Spleen (tissue), 13 donors: ENCODE measurements around the gene RETREG1. TPM values are rescaled to one million over a fixed set of nuclear protein-coding genes. Genes with fewer than 3 reads are reported as not detected.

Experiments
- DNase-seq: peaks from one replicate; pipeline ENCODE4 v3.0.0-alpha.2; 2020
- H3K27ac ChIP-seq, 8 donors: fragments of 200-600 bp; sonication (generic) in 7 of 8; 1 replicate in 4 of 8; 2 replicates in 4 of 8; pipeline versions ENCODE4 v1.5.0 to v1.8.0; 2016 to 2021; ENCODE audit warnings: inconsistent platforms in 4 of 8, mild to moderate bottlenecking in 4 of 8, moderate library complexity in 1 of 8
- H3K27me3 ChIP-seq, 7 donors: fragments of 200-600 bp; sonication (generic) in 6 of 7; replicated peaks in 1 of 7; 1 replicate in 4 of 7; 2 replicates in 3 of 7; pipeline versions ENCODE4 v1.5.0 to v1.8.0; 2016 to 2021; ENCODE audit warnings: inconsistent platforms in 3 of 7, mild to moderate bottlenecking in 1 of 7
- H3K36me3 ChIP-seq, 6 donors: fragments of 200-600 bp; sonication (generic) in 5 of 6; 1 replicate in 4 of 6; 2 replicates in 2 of 6; pipeline versions ENCODE4 v1.5.0 to v1.8.0; 2016 to 2021; ENCODE audit warnings: inconsistent platforms in 2 of 6
- H3K4me1 ChIP-seq, 6 donors: fragments of 200-600 bp; sonication (generic) in 5 of 6; 1 replicate in 3 of 6; 2 replicates in 3 of 6; pipeline versions ENCODE4 v1.5.0 to v1.8.0; 2016 to 2021; ENCODE audit warnings: inconsistent platforms in 3 of 6
- H3K4me3 ChIP-seq, 8 donors: fragments of 200-600 bp; sonication (generic) in 7 of 8; 1 replicate in 4 of 8; 2 replicates in 4 of 8; pipeline versions ENCODE4 v1.5.0 to v1.8.0; 2016 to 2021; ENCODE audit warnings: inconsistent platforms in 4 of 8, mild to moderate bottlenecking in 4 of 8, moderate library complexity in 2 of 8
- H3K9me3 ChIP-seq, 8 donors: fragments of 200-600 bp; sonication (generic) in 7 of 8; 1 replicate in 4 of 8; 2 replicates in 4 of 8; pipeline versions ENCODE4 v1.5.0 to v1.8.0; 2016 to 2021; ENCODE audit warnings: inconsistent platforms in 4 of 8
- POLR2A ChIP-seq, 3 donors: fragments of 450-650 bp; IDR thresholded peaks; one replicate each; pipeline ENCODE4 v1.5.1; 2017; ENCODE audit warnings: antibody characterized with exemption in 3 of 3, mild to moderate bottlenecking in 1 of 3
- POLR2AphosphoS5 ChIP-seq, 3 donors: sonication (generic); formaldehyde crosslinking; IDR thresholded peaks; one replicate each; pipeline ENCODE4 v1.5.1; 2017; ENCODE audit warnings: antibody characterized with exemption in 3 of 3
- WGBS, 5 donors: extraction: QIAGEN DNeasy Blood & Tissue Kit in 3 of 5; methylation state at CpG; one replicate each; pipeline versions ENCODE4 v1.1.5 to v1.1.7; 2013 to 2018; 5-methylcytosine and 5-hydroxymethylcytosine counted together
- intact Hi-C: fragments of 100-400 bp; cut with DNase I; formaldehyde crosslinking; loops from one replicate; pipeline ENCODE4 v1.15.0; 2023; ENCODE audit warnings: low total_unique reads
- long read RNA-seq, 2 donors: transcript quantifications; one replicate each; lab custom pipeline, GENCODE V29; 2026
- polyA plus RNA-seq, 3 donors: library from polyadenylated mRNA; stranded (reverse); fragments of 200-250 nt; gene quantifications; one replicate each; pipeline ENCODE4 v1.2.1, GENCODE V29; 2013
- total RNA-seq, 7 donors: library from RNA; depleted of rRNA in 3 of 7; stranded (reverse); fragments of >200 nt in 3 of 7; fragmentation: NEBNext Ultra II Directional in 4 of 7; extraction: Animal tissue kit (Norgen Biotek cat#: 25700) in 4 of 7; gene quantifications; one replicate each; pipeline versions ENCODE4 v1.1.0 to v1.2.1, GENCODE V29; 2016 to 2021
- TF ChIP-seq, protein P1 (sequence below), 11 experiments: fragments of 200-600 bp in 7 of 11; fragments of 450-650 bp in 4 of 11; sonication (generic) in 4 of 11; IDR thresholded peaks in 8 of 11; conservative IDR thresholded peaks in 3 of 11; 1 replicate in 7 of 11; 2 replicates in 4 of 11; pipeline versions ENCODE4 v1.4.0 to v1.8.0; 2016 to 2021; ENCODE audit warnings: antibody characterized with exemption in 11 of 11, inconsistent platforms in 4 of 11, mild to moderate bottlenecking in 1 of 11
- donor health status: healthy with polysubstance abuse.
- donor health status: DM: no; HTN: no; CAD: no; lungs with moderate emphysema.
- donor health status: DM: no; HTN: no; CAD: no.
- donor health status: Bipolar disorder and iron deficiency.
- donor health status: healthy.
- donor health status: DM: no; HTN: no; CAD: no.
- donor health status: DM: yes; HTN: yes; CAD: no.

RETREG1 gene, protein sequence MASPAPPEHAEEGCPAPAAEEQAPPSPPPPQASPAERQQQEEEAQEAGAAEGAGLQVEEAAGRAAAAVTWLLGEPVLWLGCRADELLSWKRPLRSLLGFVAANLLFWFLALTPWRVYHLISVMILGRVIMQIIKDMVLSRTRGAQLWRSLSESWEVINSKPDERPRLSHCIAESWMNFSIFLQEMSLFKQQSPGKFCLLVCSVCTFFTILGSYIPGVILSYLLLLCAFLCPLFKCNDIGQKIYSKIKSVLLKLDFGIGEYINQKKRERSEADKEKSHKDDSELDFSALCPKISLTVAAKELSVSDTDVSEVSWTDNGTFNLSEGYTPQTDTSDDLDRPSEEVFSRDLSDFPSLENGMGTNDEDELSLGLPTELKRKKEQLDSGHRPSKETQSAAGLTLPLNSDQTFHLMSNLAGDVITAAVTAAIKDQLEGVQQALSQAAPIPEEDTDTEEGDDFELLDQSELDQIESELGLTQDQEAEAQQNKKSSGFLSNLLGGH
- total RNA-seq, result 1 to 10 TPM; 3.1 to 9.0 (median 5.8) TPM
- 1 to 10 TPM; 2.5 to 2.8 (median 2.6) TPM for polyA plus RNA-seq
- long read RNA-seq, donor 1, partial matches to known transcripts, result 0 of 2 reads
- long read RNA-seq, donor 1, other reads (novel, unspliced or antisense), result 0 of 2 reads
- long read RNA-seq, donor 2, partial matches to known transcripts, result 0 of 2 reads
- long read RNA-seq, donor 2, other reads (novel, unspliced or antisense), result 0 of 2 reads

DNA sequence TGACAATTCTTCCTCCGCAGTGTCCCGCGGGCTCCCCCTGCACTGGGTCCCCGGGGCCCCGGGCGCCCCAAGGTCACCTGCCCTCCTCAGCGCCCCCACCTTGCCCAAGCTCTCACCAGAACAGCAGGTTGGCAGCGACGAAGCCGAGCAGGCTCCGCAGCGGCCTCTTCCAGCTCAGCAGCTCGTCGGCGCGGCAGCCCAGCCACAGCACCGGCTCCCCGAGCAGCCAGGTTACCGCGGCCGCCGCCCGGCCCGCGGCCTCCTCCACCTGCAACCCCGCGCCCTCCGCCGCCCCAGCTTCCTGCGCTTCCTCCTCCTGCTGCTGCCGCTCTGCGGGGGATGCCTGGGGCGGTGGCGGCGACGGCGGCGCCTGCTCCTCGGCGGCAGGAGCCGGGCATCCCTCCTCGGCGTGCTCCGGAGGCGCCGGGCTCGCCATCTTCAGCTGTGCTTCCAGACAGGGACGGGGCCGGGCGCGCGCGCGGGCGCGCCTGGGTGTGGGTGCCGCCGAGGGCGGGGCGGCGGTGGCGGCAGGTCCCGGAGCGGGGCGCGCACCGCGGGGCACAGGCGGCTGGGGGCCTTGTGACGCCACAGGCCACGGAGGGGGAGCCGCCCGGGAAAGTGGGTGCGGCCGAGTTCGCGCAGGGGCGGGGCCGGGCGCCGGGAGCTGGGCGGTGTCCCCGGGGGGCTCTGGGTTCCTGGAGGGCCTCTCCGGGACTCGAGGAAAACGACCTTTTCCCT lies at the start of gene RETREG1:
TSS of gene RETREG1 (minus strand) at position 462 of the 738 bp plus-strand sequence. CDS start at position 436, 26 bp downstream.
- TF ChIP-seq, protein P1, sequence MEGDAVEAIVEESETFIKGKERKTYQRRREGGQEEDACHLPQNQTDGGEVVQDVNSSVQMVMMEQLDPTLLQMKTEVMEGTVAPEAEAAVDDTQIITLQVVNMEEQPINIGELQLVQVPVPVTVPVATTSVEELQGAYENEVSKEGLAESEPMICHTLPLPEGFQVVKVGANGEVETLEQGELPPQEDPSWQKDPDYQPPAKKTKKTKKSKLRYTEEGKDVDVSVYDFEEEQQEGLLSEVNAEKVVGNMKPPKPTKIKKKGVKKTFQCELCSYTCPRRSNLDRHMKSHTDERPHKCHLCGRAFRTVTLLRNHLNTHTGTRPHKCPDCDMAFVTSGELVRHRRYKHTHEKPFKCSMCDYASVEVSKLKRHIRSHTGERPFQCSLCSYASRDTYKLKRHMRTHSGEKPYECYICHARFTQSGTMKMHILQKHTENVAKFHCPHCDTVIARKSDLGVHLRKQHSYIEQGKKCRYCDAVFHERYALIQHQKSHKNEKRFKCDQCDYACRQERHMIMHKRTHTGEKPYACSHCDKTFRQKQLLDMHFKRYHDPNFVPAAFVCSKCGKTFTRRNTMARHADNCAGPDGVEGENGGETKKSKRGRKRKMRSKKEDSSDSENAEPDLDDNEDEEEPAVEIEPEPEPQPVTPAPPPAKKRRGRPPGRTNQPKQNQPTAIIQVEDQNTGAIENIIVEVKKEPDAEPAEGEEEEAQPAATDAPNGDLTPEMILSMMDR (IDR thresholded peaks at IDR 0.05 in 8 of 11, conservative IDR thresholded peaks at IDR 0.05 in 3 of 11), result no peak
- TF ChIP-seq POLR2AphosphoS5 (IDR thresholded peaks at IDR 0.05), result peak; percentile 18 to 63 (median 27)
- H3K4me1 ChIP-seq, result peaks cover 3 to 44% (median 19%) of the 10 kb centered on the region in 6 donors
- peaks cover 0 to 18% (median 0%) of the 10 kb centered on the region in 7 donors for H3K27me3 ChIP-seq
- WGBS, 5 donors, result 1 to 5% (median 1%) methylated on average over 15 to 86 of the region's 86 CpGs
- H3K36me3 ChIP-seq, result no peaks in the 10 kb centered on the region
- H3K9me3 ChIP-seq, result no peaks in the 10 kb centered on the region
- peak; percentile 93 for DNase-seq
- H3K27ac ChIP-seq, result peak within 1 kb of the TSS; percentile 26 to 87 (median 65)
- intact Hi-C loops, result no loop called here
- H3K4me3 ChIP-seq, result peak within 1 kb of the TSS; percentile 58 to 80 (median 72)

DNA sequence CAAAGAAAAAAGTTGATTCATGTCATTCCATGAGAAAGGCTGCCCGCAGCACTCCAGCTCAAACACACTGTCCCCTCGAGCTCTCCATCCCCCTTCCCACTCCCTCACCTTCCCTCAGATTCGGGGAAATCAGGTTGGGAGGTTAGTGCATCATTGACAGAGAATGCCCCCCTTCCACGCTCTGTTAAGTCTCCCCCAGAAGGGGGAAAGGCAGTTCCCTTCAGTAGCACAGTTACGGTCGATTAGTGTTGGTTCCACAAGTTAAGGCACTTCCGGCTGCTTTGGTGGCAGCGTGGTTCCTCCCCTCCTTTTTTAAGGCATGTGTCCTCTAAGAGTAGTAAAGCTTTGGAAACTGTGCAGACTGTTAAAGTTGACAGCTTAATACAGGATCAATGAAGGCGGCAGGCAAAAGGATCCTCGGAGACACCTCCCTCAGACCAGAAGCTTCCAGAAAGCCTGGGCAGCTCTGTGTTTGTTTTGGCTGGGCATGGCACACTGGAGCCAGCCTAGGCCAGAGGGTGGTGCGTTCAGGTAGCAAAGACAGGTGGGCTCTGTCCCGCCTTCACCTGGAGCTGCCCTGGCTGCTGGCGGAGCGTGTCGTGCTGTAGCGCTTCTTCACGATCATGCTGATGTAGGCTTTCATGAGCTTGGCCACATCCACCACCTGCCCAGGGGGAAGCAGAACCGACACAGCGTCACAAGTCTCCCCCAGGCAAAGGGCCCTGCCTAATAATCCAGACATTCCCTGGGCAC lies 49.5 kb upstream of the RETREG1 start:
- H3K4me1 ChIP-seq, result no peaks in the 10 kb centered on the region
- DNase-seq, result no peak
- 81 to 95% (median 90%) methylated on average over 10 to 19 of the region's 19 CpGs for WGBS, 5 donors

DNA sequence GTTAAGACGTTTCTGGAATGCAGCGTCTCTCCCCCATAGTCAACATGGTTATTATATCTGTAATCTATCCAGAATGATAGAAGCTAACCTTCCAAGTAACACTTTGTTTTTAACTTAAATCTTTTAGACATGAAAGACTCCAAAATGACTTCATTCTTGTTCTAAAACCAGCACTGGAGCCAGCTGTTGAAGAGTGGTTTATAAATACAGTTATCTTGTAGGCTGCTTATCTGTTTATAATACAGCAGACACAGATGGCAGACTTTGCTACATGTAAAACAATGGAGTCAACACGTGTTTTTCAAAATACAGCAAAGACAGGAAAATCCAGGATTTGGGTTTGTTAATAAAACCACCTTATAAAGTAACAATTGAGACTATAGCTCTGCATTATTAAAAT lies 48.8 kb upstream of the RETREG1 start:
- Histone ChIP-seq H3K36me3 (peaks cover 0 to 55% (median 9%) of the 10 kb centered on the region in 6 donors), H3K4me1 (no peaks in the 10 kb centered on the region)

More for the DNA sequence above, 49.5 kb upstream of the RETREG1 start:
- TF ChIP-seq POLR2AphosphoS5 (IDR thresholded peaks at IDR 0.05), result peak in 1 of 3 donors; percentile 9
- no peak for TF ChIP-seq POLR2A (IDR thresholded peaks at IDR 0.05)
- TF ChIP-seq, protein P1 (IDR thresholded peaks at IDR 0.05 in 8 of 11, conservative IDR thresholded peaks at IDR 0.05 in 3 of 11), result no peak
- intact Hi-C loops, result loop anchor here (10.0 kb wide), 1 partner anchor 172 kb away; no protein-coding TSS in a partner anchor
- H3K27me3 ChIP-seq, result no peaks in the 10 kb centered on the region
- H3K36me3 ChIP-seq, result peaks cover 0 to 62% (median 9%) of the 10 kb centered on the region in 6 donors
- H3K9me3 ChIP-seq, result no peaks in the 10 kb centered on the region
- H3K4me3 ChIP-seq, result no peak overlapping the region
- no peak overlapping the region for H3K27ac ChIP-seq

More for the DNA sequence above, 48.8 kb upstream of the RETREG1 start:
- Histone ChIP-seq H3K27me3 (no peaks in the 10 kb centered on the region), H3K9me3 (no peaks in the 10 kb centered on the region), H3K27ac (no peak overlapping the region), H3K4me3 (no peak overlapping the region)
- no peak for DNase-seq
- WGBS, 5 donors, result 65 to 80% (median 75%) methylated on average over 3 of the region's 3 CpGs
- TF ChIP-seq, protein P1 (IDR thresholded peaks at IDR 0.05 in 8 of 11, conservative IDR thresholded peaks at IDR 0.05 in 3 of 11), result no peak
- intact Hi-C loops, result loop anchor here (10.0 kb wide), 1 partner anchor 171 kb away; no protein-coding TSS in a partner anchor
